SU-DHL-6 (cell line): Measurements from ENCODE around the gene SNRNP35.

Experiments
- EZH2phosphoT487 ChIP-seq: fragments of 200-600 bp; sonication (generic), shearing (Covaris generic); conservative IDR thresholded peaks from 2 replicates; pipeline ENCODE4 v1.6.1; 2018; ENCODE audit warnings: mild to moderate bottlenecking, antibody characterized with exemption, low read length, moderate library complexity, mixed read lengths
- TF ChIP-seq, protein P1 (sequence below): fragments of 200-600 bp; sonication (generic); IDR thresholded peaks from one replicate; pipeline ENCODE4 v1.5.1; 2017; ENCODE audit warnings: antibody characterized with exemption, mild to moderate bottlenecking, low read length, moderate library complexity; ENCODE audit not compliant: insufficient read depth, poor library complexity, severe bottlenecking

DNA sequence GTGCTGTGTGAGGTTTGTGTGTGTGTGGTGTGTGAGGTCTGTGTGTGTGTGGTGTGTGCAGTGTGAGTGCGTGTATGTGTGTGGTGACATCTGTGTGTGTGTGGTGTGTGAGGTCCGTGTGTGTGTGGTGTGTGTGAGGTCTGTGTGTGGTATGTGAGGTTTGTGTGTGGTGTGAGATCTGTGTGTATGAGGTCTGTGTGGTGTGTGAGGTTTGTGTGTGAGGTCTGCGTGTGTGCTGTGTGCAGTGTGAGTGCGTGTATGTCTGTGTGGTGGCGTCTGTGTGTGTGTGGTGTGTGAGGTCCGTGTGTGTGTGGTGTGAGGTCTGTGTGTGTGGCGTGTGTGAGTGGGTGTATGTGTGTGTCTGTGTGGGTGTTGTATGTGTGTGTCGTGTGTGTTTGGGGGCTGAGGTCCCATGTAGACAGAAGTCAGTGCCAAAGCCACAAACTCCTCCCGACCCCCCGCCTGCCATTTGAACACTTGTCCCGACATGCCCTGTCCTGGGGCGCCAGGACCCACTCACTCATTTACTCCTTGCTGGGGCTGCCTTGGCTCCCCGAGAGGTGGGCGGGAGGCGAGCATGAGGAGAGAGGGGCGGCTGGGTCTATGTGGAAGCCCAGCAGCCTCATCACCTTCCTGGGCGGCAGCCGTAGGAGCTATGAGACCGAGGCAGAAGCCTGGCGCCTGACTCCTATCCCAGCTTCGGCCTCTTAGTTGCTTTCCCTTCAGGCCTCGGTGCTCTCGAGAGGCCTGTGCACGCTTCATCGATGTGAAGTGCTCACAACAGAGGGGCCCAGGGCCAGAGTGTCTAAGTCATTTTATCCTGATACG is 55.1 kb downstream of the SNRNP35 start:
- TF ChIP-seq, protein P1, sequence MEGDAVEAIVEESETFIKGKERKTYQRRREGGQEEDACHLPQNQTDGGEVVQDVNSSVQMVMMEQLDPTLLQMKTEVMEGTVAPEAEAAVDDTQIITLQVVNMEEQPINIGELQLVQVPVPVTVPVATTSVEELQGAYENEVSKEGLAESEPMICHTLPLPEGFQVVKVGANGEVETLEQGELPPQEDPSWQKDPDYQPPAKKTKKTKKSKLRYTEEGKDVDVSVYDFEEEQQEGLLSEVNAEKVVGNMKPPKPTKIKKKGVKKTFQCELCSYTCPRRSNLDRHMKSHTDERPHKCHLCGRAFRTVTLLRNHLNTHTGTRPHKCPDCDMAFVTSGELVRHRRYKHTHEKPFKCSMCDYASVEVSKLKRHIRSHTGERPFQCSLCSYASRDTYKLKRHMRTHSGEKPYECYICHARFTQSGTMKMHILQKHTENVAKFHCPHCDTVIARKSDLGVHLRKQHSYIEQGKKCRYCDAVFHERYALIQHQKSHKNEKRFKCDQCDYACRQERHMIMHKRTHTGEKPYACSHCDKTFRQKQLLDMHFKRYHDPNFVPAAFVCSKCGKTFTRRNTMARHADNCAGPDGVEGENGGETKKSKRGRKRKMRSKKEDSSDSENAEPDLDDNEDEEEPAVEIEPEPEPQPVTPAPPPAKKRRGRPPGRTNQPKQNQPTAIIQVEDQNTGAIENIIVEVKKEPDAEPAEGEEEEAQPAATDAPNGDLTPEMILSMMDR, result no peak
- TF ChIP-seq EZH2phosphoT487, result no peak
